HepG2 (cell line): ENCODE measurements around the gene FASTKD1. TPM values are rescaled to one million over a fixed set of nuclear protein-coding genes. Genes with fewer than 3 reads are reported as not detected.

ENCODE experiments used
- ATF7-NPFF ChIP-seq: sonication (generic); formaldehyde crosslinking; IDR thresholded peaks from 2 replicates; pipeline ENCODE4 v1.8.1; 2023; ENCODE audit warnings: mild to moderate bottlenecking, low read depth, missing genetic modification reagents, moderate library complexity
- CAMTA2 ChIP-seq: sonication (generic); formaldehyde crosslinking; IDR thresholded peaks from 2 replicates; pipeline ENCODE4 v1.4.0; 2020; ENCODE audit warnings: mild to moderate bottlenecking, missing genetic modification reagents, borderline replicate concordance
- GFI1 ChIP-seq: sonication (generic); formaldehyde crosslinking; IDR thresholded peaks from 2 replicates; pipeline ENCODE4 v1.5.0; 2020; ENCODE audit warnings: missing genetic modification reagents, mild to moderate bottlenecking, borderline replicate concordance
- HDAC6 ChIP-seq: fragments of 200-600 bp; sonication (generic); IDR thresholded peaks from 2 replicates; pipeline ENCODE4 v1.7.0; 2017; ENCODE audit warnings: mild to moderate bottlenecking, antibody characterized with exemption, low read length, low read depth
- HHEX ChIP-seq: IDR thresholded peaks from 2 replicates; pipeline ENCODE4 v1.6.1; 2016; ENCODE audit warnings: control low read depth
- KLF13 ChIP-seq: sonication (generic); formaldehyde crosslinking; IDR thresholded peaks from 2 replicates; pipeline ENCODE4 v1.4.0; 2020; ENCODE audit warnings: mild to moderate bottlenecking, missing genetic modification reagents
- LBX2 ChIP-seq: sonication (generic); formaldehyde crosslinking; IDR thresholded peaks from 2 replicates; pipeline ENCODE4 v1.5.0; 2020; ENCODE audit warnings: missing genetic modification reagents, mild to moderate bottlenecking, borderline replicate concordance
- SMAD1 ChIP-seq: sonication (generic); formaldehyde crosslinking; IDR thresholded peaks from 2 replicates; pipeline ENCODE4 v1.4.0; 2020; ENCODE audit warnings: missing genetic modification reagents, low read depth, mild to moderate bottlenecking, borderline replicate concordance
- TBP ChIP-seq: sonication (generic); formaldehyde crosslinking; IDR thresholded peaks from 2 replicates; pipeline ENCODE4 v1.5.0; 2020; ENCODE audit warnings: missing genetic modification reagents
- ZMAT3 ChIP-seq: sonication (generic); formaldehyde crosslinking; conservative IDR thresholded peaks from 2 replicates; pipeline ENCODE4 v1.7.0; 2021; ENCODE audit warnings: missing genetic modification reagents
- ZNF501 ChIP-seq: sonication (generic); formaldehyde crosslinking; IDR thresholded peaks from 2 replicates; pipeline ENCODE4 v1.5.1; 2020; ENCODE audit warnings: mild to moderate bottlenecking, moderate library complexity, missing genetic modification reagents
- ZNF7 ChIP-seq: IDR thresholded peaks from 2 replicates; pipeline ENCODE4 v1.6.1; 2016; ENCODE audit warnings: missing biosample characterization, missing genetic modification reagents
- ZXDC ChIP-seq: sonication (generic); formaldehyde crosslinking; IDR thresholded peaks from 2 replicates; pipeline ENCODE4 v1.5.0; 2020; ENCODE audit warnings: mild to moderate bottlenecking, missing genetic modification reagents
- polyA plus RNA-seq, 8 experiments: library from polyadenylated mRNA; depleted of rRNA in 3 of 8; stranded (reverse) in 7 of 8; unstranded in 1 of 8; fragments of >200 nt; fragmentation: Illumina TruSeq in 4 of 8; extraction: Trizol in 4 of 8; gene quantifications; 2 replicates each; pipeline versions ENCODE4 v1.2.1 to v1.2.3, GENCODE V29; 2011 to 2016; ENCODE audit warnings: low read depth in 4 of 8, missing spikeins in 1 of 8, mixed read lengths in 1 of 8; ENCODE audit not compliant: insufficient read depth in 1 of 8
- total RNA-seq, 5 experiments: library from RNA; depleted of rRNA; stranded (reverse); fragments of >200 nt; fragmentation: Illumina TruSeq; extraction: Trizol; gene quantifications; 2 replicates each; pipeline ENCODE4 v1.2.3, GENCODE V29; 2016; ENCODE audit warnings: low read depth in 1 of 5
- TF ChIP-seq, protein P1 (sequence below): sonication (generic); formaldehyde crosslinking; IDR thresholded peaks from 2 replicates; pipeline ENCODE4 v1.4.0; 2020; ENCODE audit warnings: missing genetic modification reagents, borderline replicate concordance
- TF ChIP-seq, protein P2 (sequence below): IDR thresholded peaks from 2 replicates; pipeline ENCODE4 v1.6.1; 2016; ENCODE audit warnings: missing biosample characterization, missing genetic modification reagents, low read depth
- TF ChIP-seq, protein P3 (sequence below): sonication (generic); formaldehyde crosslinking; IDR thresholded peaks from 2 replicates; pipeline ENCODE4 v1.4.0; 2020; ENCODE audit warnings: missing genetic modification reagents, borderline replicate concordance

The FASTKD1 gene
- total and polyA plus RNA-seq, 2 of the 13 experiments (the other 11 are each of a cell fraction or from before 2014, with no cell fraction given) = 35.0 to 38.0 TPM

- TF ChIP-seq HHEX (0 out of 2 replicates have a peak, but pooled peaks have one; percentile 40), LBX2 (CRISPR knock-in tag) (0 out of 2 replicates have a peak, but pooled peaks have one; percentile 82), GFI1 (CRISPR knock-in tag) (no peak; the same call in 1 of the 2 replicates), KLF13 (CRISPR knock-in tag) (no peak), ZNF7 (CRISPR knock-in tag) (0 out of 2 replicates have a peak, but pooled peaks have one; percentile 0), CAMTA2 (CRISPR knock-in tag) (peak; percentile 96), ZXDC (CRISPR knock-in tag) (peak; percentile 87), SMAD1 (CRISPR knock-in tag) (no peak; the same call in 1 of the 2 replicates), HDAC6 (no peak), ZNF501 (CRISPR knock-in tag) (peak; percentile 95), ATF7-NPFF (CRISPR knock-in tag) (peak; percentile 78; the same call in 1 of the 2 replicates), TBP (CRISPR knock-in tag) (no peak), ZMAT3 (CRISPR knock-in tag) (peak; percentile 93; the same call in 1 of the 2 replicates)
- TF ChIP-seq, protein P1, sequence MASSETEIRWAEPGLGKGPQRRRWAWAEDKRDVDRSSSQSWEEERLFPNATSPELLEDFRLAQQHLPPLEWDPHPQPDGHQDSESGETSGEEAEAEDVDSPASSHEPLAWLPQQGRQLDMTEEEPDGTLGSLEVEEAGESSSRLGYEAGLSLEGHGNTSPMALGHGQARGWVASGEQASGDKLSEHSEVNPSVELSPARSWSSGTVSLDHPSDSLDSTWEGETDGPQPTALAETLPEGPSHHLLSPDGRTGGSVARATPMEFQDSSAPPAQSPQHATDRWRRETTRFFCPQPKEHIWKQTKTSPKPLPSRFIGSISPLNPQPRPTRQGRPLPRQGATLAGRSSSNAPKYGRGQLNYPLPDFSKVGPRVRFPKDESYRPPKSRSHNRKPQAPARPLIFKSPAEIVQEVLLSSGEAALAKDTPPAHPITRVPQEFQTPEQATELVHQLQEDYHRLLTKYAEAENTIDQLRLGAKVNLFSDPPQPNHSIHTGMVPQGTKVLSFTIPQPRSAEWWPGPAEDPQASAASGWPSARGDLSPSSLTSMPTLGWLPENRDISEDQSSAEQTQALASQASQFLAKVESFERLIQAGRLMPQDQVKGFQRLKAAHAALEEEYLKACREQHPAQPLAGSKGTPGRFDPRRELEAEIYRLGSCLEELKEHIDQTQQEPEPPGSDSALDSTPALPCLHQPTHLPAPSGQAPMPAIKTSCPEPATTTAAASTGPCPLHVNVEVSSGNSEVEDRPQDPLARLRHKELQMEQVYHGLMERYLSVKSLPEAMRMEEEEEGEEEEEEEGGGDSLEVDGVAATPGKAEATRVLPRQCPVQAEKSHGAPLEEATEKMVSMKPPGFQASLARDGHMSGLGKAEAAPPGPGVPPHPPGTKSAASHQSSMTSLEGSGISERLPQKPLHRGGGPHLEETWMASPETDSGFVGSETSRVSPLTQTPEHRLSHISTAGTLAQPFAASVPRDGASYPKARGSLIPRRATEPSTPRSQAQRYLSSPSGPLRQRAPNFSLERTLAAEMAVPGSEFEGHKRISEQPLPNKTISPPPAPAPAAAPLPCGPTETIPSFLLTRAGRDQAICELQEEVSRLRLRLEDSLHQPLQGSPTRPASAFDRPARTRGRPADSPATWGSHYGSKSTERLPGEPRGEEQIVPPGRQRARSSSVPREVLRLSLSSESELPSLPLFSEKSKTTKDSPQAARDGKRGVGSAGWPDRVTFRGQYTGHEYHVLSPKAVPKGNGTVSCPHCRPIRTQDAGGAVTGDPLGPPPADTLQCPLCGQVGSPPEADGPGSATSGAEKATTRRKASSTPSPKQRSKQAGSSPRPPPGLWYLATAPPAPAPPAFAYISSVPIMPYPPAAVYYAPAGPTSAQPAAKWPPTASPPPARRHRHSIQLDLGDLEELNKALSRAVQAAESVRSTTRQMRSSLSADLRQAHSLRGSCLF = no peak
- TF ChIP-seq, protein P2, sequence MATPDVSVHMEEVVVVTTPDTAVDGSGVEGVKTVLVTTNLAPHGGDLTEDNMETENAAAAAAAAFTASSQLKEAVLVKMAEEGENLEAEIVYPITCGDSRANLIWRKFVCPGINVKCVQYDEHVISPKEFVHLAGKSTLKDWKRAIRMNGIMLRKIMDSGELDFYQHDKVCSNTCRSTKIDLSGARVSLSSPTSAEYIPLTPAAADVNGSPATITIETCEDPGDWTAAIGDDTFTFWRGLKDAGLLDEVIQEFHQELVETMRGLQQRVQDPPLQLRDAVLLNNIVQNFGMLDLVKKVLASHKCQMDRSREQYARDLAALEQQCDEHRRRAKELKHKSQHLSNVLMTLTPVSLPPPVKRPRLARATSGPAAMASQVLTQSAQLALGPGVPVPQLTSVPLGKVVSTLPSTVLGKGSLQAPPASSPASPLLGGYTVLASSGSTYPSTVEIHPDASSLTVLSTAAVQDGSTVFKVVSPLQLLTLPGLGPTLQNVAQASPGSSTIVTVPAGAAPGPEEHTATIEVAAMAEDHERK (CRISPR knock-in tag) = peak; percentile 91
- TF ChIP-seq, protein P3, sequence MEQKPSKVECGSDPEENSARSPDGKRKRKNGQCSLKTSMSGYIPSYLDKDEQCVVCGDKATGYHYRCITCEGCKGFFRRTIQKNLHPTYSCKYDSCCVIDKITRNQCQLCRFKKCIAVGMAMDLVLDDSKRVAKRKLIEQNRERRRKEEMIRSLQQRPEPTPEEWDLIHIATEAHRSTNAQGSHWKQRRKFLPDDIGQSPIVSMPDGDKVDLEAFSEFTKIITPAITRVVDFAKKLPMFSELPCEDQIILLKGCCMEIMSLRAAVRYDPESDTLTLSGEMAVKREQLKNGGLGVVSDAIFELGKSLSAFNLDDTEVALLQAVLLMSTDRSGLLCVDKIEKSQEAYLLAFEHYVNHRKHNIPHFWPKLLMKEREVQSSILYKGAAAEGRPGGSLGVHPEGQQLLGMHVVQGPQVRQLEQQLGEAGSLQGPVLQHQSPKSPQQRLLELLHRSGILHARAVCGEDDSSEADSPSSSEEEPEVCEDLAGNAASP (CRISPR knock-in tag) = peak; percentile 70
Measured at GRCh38 chr2:169584005-169584877, 10.6 kb upstream of the FASTKD1 start, which contains the start of gene PPIG (continued).
